Fibroblast of lung (primary cell): ENCODE measurements around the gene ACLY. TPM values are rescaled to one million over a fixed set of nuclear protein-coding genes. Genes with fewer than 3 reads are reported as not detected.

Source experiments
- DNase-seq, 2 donors: peaks; one replicate each; pipeline versions ENCODE4 v3.0.0 to v3.0.0-alpha.2; 2010; ENCODE audit warnings: low read depth in 2 of 2
- H2AFZ ChIP-seq: 2 replicates; pipeline ENCODE4 v1.5.1; 2012; ENCODE audit warnings: low read length, control low read depth, inconsistent platforms
- H3K27ac ChIP-seq: 2 replicates; pipeline ENCODE4 v1.5.1; 2011; ENCODE audit warnings: low read length, control low read depth; ENCODE audit not compliant: insufficient read depth
- H3K27me3 ChIP-seq: 2 replicates; pipeline ENCODE4 v1.5.1; 2011; ENCODE audit warnings: mild to moderate bottlenecking, low read length; ENCODE audit not compliant: control insufficient read depth, insufficient read depth
- H3K36me3 ChIP-seq: 2 replicates; pipeline ENCODE4 v1.5.1; 2011; ENCODE audit warnings: low read length; ENCODE audit not compliant: control insufficient read depth, insufficient read depth
- H3K4me1 ChIP-seq: 2 replicates; pipeline ENCODE4 v1.5.1; 2011; ENCODE audit warnings: low read length; ENCODE audit not compliant: control insufficient read depth, insufficient read depth; ENCODE audit errors: extremely low read depth
- H3K4me2 ChIP-seq: 2 replicates; pipeline ENCODE4 v1.5.1; 2011; ENCODE audit warnings: low read length, control low read depth; ENCODE audit not compliant: insufficient read depth; ENCODE audit errors: extremely low read depth
- H3K4me3 ChIP-seq, 4 experiments: fragments of 200-600 bp in 1 of 4; sonication (generic) in 1 of 4; replicated peaks in 1 of 4; 2 replicates each; pipeline ENCODE4 v1.5.1; 2011 to 2016; ENCODE audit warnings: low read length in 4 of 4, low read depth in 3 of 4, mild to moderate bottlenecking in 3 of 4, control low read depth in 2 of 4, inconsistent platforms in 1 of 4, mixed read lengths in 1 of 4; ENCODE audit not compliant: insufficient read depth in 1 of 4; ENCODE audit errors: control extremely low read depth in 1 of 4
- H3K79me2 ChIP-seq: 2 replicates; pipeline ENCODE4 v1.5.1; 2012; ENCODE audit warnings: mild to moderate bottlenecking, low read length, inconsistent platforms; ENCODE audit not compliant: control insufficient read depth, insufficient read depth
- H3K9ac ChIP-seq: 2 replicates; pipeline ENCODE4 v1.5.1; 2011; ENCODE audit warnings: mild to moderate bottlenecking, low read length, control low read depth; ENCODE audit not compliant: insufficient read depth
- H3K9me3 ChIP-seq: 2 replicates; pipeline ENCODE4 v1.5.1; 2012; ENCODE audit warnings: low read depth, low read length; ENCODE audit not compliant: control insufficient read depth, insufficient read depth
- H4K20me1 ChIP-seq: 2 replicates; pipeline ENCODE4 v1.5.1; 2011; ENCODE audit warnings: low read length; ENCODE audit not compliant: control insufficient read depth, insufficient read depth; ENCODE audit errors: extremely low read depth
- EZH2 ChIP-seq: IDR thresholded peaks from 2 replicates; pipeline ENCODE4 v1.5.1; 2012; ENCODE audit warnings: low read length, control low read depth, mild to moderate bottlenecking; ENCODE audit errors: missing control alignments
- polyA plus RNA-seq, 2 donors: library from polyadenylated mRNA; depleted of rRNA in 1 of 2; stranded (reverse) in 1 of 2; unstranded in 1 of 2; fragments of >200 nt; gene quantifications; 2 replicates each; pipeline ENCODE4 v1.2.1, GENCODE V29; 2011 to 2012; ENCODE audit warnings: missing spikeins in 1 of 2
- total RNA-seq: library from RNA; depleted of rRNA; stranded (reverse); fragments of >200 nt; gene quantifications from 2 replicates; pipeline ENCODE4 v1.2.1, GENCODE V29; 2014
- TF ChIP-seq, protein P1 (sequence below), 2 donors: IDR thresholded peaks in 1 of 2; conservative IDR thresholded peaks in 1 of 2; 1 replicate in 1 of 2; 2 replicates in 1 of 2; pipeline ENCODE4 v1.5.1; 2011 to 2012; ENCODE audit warnings: low read length in 2 of 2, control low read depth in 1 of 2, inconsistent platforms in 1 of 2, low read depth in 1 of 2, mild to moderate bottlenecking in 1 of 2

ACLY gene
- total and polyA plus RNA-seq, 2 donors (not counting 1 experiment from before 2014, with no cell fraction given): 225 to 312 TPM

GRCh38 chr17:41907185-41907556, 11.6 kb downstream of the ACLY start:
- Histone ChIP-seq H3K4me3 (no peak overlapping the region), H3K27me3 (no peaks in the 10 kb centered on the region), H3K4me1 (peaks cover 31% of the 10 kb centered on the region), H3K27ac (peak overlapping the region; percentile 67), H2AFZ (no peak overlapping the region), H3K9ac (no peak overlapping the region), H4K20me1 (no peaks in the 10 kb centered on the region), H3K79me2 (peaks cover 18% of the 10 kb centered on the region), H3K36me3 (peaks cover 41% of the 10 kb centered on the region), H3K9me3 (no peaks in the 10 kb centered on the region), H3K4me2 (peak overlapping the region; percentile 8)
- TF ChIP-seq, protein P1, sequence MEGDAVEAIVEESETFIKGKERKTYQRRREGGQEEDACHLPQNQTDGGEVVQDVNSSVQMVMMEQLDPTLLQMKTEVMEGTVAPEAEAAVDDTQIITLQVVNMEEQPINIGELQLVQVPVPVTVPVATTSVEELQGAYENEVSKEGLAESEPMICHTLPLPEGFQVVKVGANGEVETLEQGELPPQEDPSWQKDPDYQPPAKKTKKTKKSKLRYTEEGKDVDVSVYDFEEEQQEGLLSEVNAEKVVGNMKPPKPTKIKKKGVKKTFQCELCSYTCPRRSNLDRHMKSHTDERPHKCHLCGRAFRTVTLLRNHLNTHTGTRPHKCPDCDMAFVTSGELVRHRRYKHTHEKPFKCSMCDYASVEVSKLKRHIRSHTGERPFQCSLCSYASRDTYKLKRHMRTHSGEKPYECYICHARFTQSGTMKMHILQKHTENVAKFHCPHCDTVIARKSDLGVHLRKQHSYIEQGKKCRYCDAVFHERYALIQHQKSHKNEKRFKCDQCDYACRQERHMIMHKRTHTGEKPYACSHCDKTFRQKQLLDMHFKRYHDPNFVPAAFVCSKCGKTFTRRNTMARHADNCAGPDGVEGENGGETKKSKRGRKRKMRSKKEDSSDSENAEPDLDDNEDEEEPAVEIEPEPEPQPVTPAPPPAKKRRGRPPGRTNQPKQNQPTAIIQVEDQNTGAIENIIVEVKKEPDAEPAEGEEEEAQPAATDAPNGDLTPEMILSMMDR (conservative IDR thresholded peaks at IDR 0.05 in 1 of 2, IDR thresholded peaks at IDR 0.05 in 1 of 2; ENCODE audit: low read depth in 1 of 2, low read length in 2 of 2): no peak
- no peak for TF ChIP-seq EZH2
- peak; percentile 80 to 93 for DNase-seq

- Histone ChIP-seq H2AFZ (no peak overlapping the region), H3K36me3 (peaks cover 44% of the 10 kb centered on the region), H3K9me3 (no peaks in the 10 kb centered on the region), H3K4me1 (peaks cover 30% of the 10 kb centered on the region), H3K79me2 (peaks cover 16% of the 10 kb centered on the region), H3K9ac (no peak overlapping the region), H3K27me3 (no peaks in the 10 kb centered on the region), H4K20me1 (no peaks in the 10 kb centered on the region), H3K27ac (peak overlapping the region; percentile 67), H3K4me2 (peak overlapping the region; percentile 8), H3K4me3 (no peak overlapping the region)
- DNase-seq: peak; percentile 27 to 36
- TF ChIP-seq EZH2: no peak
- TF ChIP-seq, protein P1 (conservative IDR thresholded peaks at IDR 0.05 in 1 of 2, IDR thresholded peaks at IDR 0.05 in 1 of 2; ENCODE audit: low read depth in 1 of 2, low read length in 2 of 2): no peak
These were observed 12.1 kb downstream of the ACLY start for GRCh38 chr17:41906465-41907184.

- peaks cover 15% of the 10 kb centered on the region for H3K79me2 ChIP-seq
- DNase-seq: no peak
- H2AFZ ChIP-seq: no peak overlapping the region
- TF ChIP-seq, protein P1 (conservative IDR thresholded peaks at IDR 0.05 in 1 of 2, IDR thresholded peaks at IDR 0.05 in 1 of 2; ENCODE audit: low read depth in 1 of 2, low read length in 2 of 2): no peak
- TF ChIP-seq EZH2: no peak
- H3K4me2 ChIP-seq: no peak overlapping the region
- H3K4me3 ChIP-seq: no peak overlapping the region
- H3K9ac ChIP-seq: no peak overlapping the region
- H3K36me3 ChIP-seq: peaks cover 48% of the 10 kb centered on the region
- H3K27me3 ChIP-seq: no peaks in the 10 kb centered on the region
- no peak overlapping the region for H3K27ac ChIP-seq
- no peaks in the 10 kb centered on the region for H4K20me1 ChIP-seq
- no peaks in the 10 kb centered on the region for H3K9me3 ChIP-seq
- peaks cover 23% of the 10 kb centered on the region for H3K4me1 ChIP-seq
These were observed 13.6 kb downstream of the ACLY start for GRCh38 chr17:41905172-41905571.
